ENCODE results near the gene MADCAM1. TPM values are rescaled to one million over a fixed set of nuclear protein-coding genes. Genes with fewer than 3 reads are reported as not detected.

The MADCAM1 gene
- total RNA-seq (2021; fragmentation: NEBNext Ultra II Directional; extraction: Animal tissue kit (Norgen Biotek cat#: 25700)) (3.0 and 3.1 TPM in 2 replicates), polyA plus RNA-seq (2011; rRNA removed) (2.3 and 5.3 TPM in 2 replicates), polyA minus RNA-seq (2011; rRNA and poly(A)+ RNA removed) (0.44 and 0.57 TPM in 2 replicates)
- 2.9 TPM for polyA plus RNA-seq (2011; cell fraction: cytosol; rRNA removed)
- polyA plus RNA-seq (2011; cell fraction: nucleus; rRNA removed): 6.2 TPM
- polyA plus RNA-seq (2012, experiment 1 of 2): 1.3 to 3.4 TPM (median 2.3 TPM) in 4 replicates
- polyA plus RNA-seq (2012, experiment 2 of 2): 1.0 TPM
- polyA plus RNA-seq (2013, experiment 1 of 2): 2.6 TPM
- 2.6 TPM for polyA plus RNA-seq (2013, experiment 2 of 2)
- polyA minus RNA-seq (2011; cell fraction: cytosol; rRNA and poly(A)+ RNA removed): 3.5 TPM
- polyA minus RNA-seq (2011; cell fraction: nucleus; rRNA and poly(A)+ RNA removed): 1.9 TPM
- long read RNA-seq, experiment 1, partial matches to known transcripts: 3 of 4 reads
- long read RNA-seq, experiment 1, other reads (novel, unspliced or antisense): 1 of 4 reads
- long read RNA-seq, experiment 2: 0 reads

DNA sequence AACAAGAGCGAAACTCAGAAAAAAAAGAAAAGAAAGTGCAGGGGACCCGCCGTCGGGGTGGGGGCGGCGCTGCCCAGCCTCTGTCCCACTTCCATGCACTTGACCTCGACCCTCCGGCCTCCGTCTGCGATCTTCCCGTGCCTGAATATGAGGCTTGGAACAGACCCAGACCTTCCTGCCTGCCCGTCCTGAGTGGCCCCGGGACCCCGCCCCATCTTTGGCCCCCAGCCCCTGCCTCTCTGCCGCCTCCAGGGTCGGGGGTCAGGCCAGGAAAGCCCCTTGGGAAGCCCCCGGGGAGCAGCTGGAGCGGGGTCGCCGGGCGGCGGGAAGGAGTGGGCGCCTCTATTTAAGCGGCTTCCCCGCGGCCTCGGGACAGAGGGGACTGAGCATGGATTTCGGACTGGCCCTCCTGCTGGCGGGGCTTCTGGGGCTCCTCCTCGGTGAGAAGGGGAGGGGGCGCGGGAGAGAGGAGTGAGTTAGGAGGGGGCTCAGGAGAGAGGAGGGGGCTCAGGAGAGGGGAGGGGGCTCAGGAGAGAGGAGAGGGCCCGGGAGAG lies at the start of gene MADCAM1:
MADCAM1 (plus strand) TSS at position 375 of the 554 bp plus-strand sequence; CDS start at position 389, 14 bp downstream.
- ChIA-PET POLR2A (ENCODE audit: partially characterized antibody) (interaction anchor here (1.0 to 1.5 kb wide), 4 partner anchors 11 to 148 kb away, joined by 3 to 5 read pairs (median 4); partner anchors contain the start of gene TPGS1), CTCF (ENCODE audit: partially characterized antibody) (interaction anchor here (0.7 to 1.9 kb wide), 12 partner anchors 8 to 152 kb away, joined by 3 to 13 read pairs (median 6); partner anchors contain the start of genes CDC34 and MIER2)
- 0 out of 2 replicates have a peak within 1 kb of the TSS, but pooled peaks have one; percentile 33 for H2AK5ac ChIP-seq (ENCODE audit: low read depth, low read length)
- peaks cover 0 to 2% of the 10 kb centered on the region in 2 experiments; a peak in 1 of 4 replicates for H3K9me3 ChIP-seq (ENCODE audit: insufficient read depth in 2 of 2, low read depth in 1 of 2, low read length in 1 of 2)
- H3K9ac ChIP-seq (replicated peaks in 1 of 4; ENCODE audit: extremely low read depth in 1 of 4, low read depth in 3 of 4, low read length in 3 of 4): no peak within 1 kb of the TSS
- peak within 1 kb of the TSS; percentile 14; the same call in 1 of the 2 replicates for H4K8ac ChIP-seq (ENCODE audit: extremely low read depth, insufficient read depth, low read length)
- FAIRE-seq (no peak), DNase-seq (ENCODE audit: low read depth in 1 of 2, low spot score in 2 of 2) (peak in 1 of 2 experiments; percentile 75)
- H3K56ac ChIP-seq (replicated peaks; ENCODE audit: insufficient read length, low read depth, low read length): no peak within 1 kb of the TSS
- 10% methylated on average over 4 of the region's 33 CpGs; no CpG with 5 or more reads in 1 of the 2 experiments for WGBS, 2 experiments (ENCODE audit: extremely low coverage in 1 of 2, insufficient coverage in 1 of 2, insufficient read length in 1 of 2, insufficient replicate concordance in 2 of 2, low coverage in 1 of 2, low lambda C conversion rate in 2 of 2, missing lambda C conversion rate in 1 of 2)
- H3K27ac ChIP-seq (ENCODE audit: low read depth, low read length): no peak within 1 kb of the TSS
- H4K5ac ChIP-seq (ENCODE audit: insufficient read length, low read depth, low read length): peak within 1 kb of the TSS; percentile 39
- peaks cover 0 to 3% (median 0%) of the 10 kb centered on the region in 4 experiments; a peak in 1 of 8 replicates for H3K36me3 ChIP-seq (ENCODE audit: control insufficient read depth in 2 of 4, insufficient read depth in 4 of 4, low read length in 3 of 4)
- no peak within 1 kb of the TSS for H2AFZ ChIP-seq (ENCODE audit: low read length)
- H3K4me1 ChIP-seq (replicated peaks in 1 of 4; ENCODE audit: control insufficient read depth in 3 of 4, insufficient read depth in 4 of 4, low read length in 3 of 4): peaks cover 0 to 13% (median 9%) of the 10 kb centered on the region in 4 experiments; a peak in 5 of 7 replicates
- H3K4ac ChIP-seq (replicated peaks; ENCODE audit: insufficient read length, low read depth, low read length): no peak within 1 kb of the TSS
- H2BK120ac ChIP-seq (replicated peaks; ENCODE audit: low read depth, low read length): no peak within 1 kb of the TSS
- peaks cover 0 to 8% of the 10 kb centered on the region in 2 experiments for H4K20me1 ChIP-seq (replicated peaks in 1 of 2; ENCODE audit: control insufficient read depth in 1 of 2, insufficient read depth in 2 of 2, low read length in 2 of 2)
- H3K4me2 ChIP-seq (ENCODE audit: insufficient read depth in 1 of 2, low read depth in 2 of 2, low read length in 2 of 2): peak within 1 kb of the TSS; percentile 80 to 98
- H3K23ac ChIP-seq (ENCODE audit: insufficient read length): no peak within 1 kb of the TSS
- H3K27me3 ChIP-seq (replicated peaks in 1 of 4; ENCODE audit: control insufficient read depth in 3 of 4, extremely low read depth in 1 of 4, insufficient read depth in 3 of 4, low read length in 3 of 4): peaks cover 19 to 26% (median 22%) of the 10 kb centered on the region in 4 experiments
- no peaks in the 10 kb centered on the region for H3K79me2 ChIP-seq (ENCODE audit: control insufficient read depth in 1 of 2, insufficient read depth in 2 of 2, low read length in 2 of 2)
- H2BK5ac ChIP-seq (ENCODE audit: low read depth, low read length): peak within 1 kb of the TSS; percentile 66; the same call in 1 of the 2 replicates
- H3K23me2 ChIP-seq (ENCODE audit: low read depth, low read length): peaks cover 10% of the 10 kb centered on the region; the same call in 1 of the 2 replicates
- peak within 1 kb of the TSS; percentile 87 for H3K18ac ChIP-seq (ENCODE audit: extremely low read depth, low read length)
- peak within 1 kb of the TSS; percentile 31 to 74 (median 48) for H3K4me3 ChIP-seq (ENCODE audit: extremely low read depth in 1 of 4, insufficient read depth in 2 of 4, low read depth in 3 of 4, low read length in 4 of 4)
- no peaks in the 10 kb centered on the region for H3K79me1 ChIP-seq (ENCODE audit: low read depth, low read length)
- no peak within 1 kb of the TSS for H2BK12ac ChIP-seq (ENCODE audit: low read depth, low read length)
- no peak within 1 kb of the TSS for H2BK20ac ChIP-seq (ENCODE audit: low read length)
- H2BK15ac ChIP-seq (ENCODE audit: low read length): peak within 1 kb of the TSS; percentile 81; the same call in 1 of the 2 replicates
- no peak within 1 kb of the TSS for H4K91ac ChIP-seq (replicated peaks; ENCODE audit: insufficient read length, low read length)
- H3K14ac ChIP-seq (ENCODE audit: insufficient read length): no peak within 1 kb of the TSS
- no peak for TF ChIP-seq USF2 (IDR thresholded peaks at IDR 0.05; ENCODE audit: low read length)
- no peak for TF ChIP-seq FOSL1 (IDR thresholded peaks at IDR 0.05; ENCODE audit: insufficient read depth, low read depth, low read length)
- no peak for TF ChIP-seq CTCF (IDR thresholded peaks at IDR 0.05; ENCODE audit: control extremely low read depth in 1 of 3, insufficient read depth in 1 of 3, low read depth in 1 of 3, low read length in 3 of 3)
- no peak for TF ChIP-seq RXRA (IDR thresholded peaks at IDR 0.05; ENCODE audit: insufficient read depth, low read depth, low read length)
- no peak for TF ChIP-seq CBX5 (IDR thresholded peaks at IDR 0.05; ENCODE audit: low read depth, low read length)
